Spleen (tissue), 7 donors: ENCODE results near the gene FAM20C.

Source experiments
- CTCF ChIP-seq, 11 experiments: fragments of 200-600 bp in 7 of 11; fragments of 450-650 bp in 4 of 11; sonication (generic) in 4 of 11; IDR thresholded peaks in 8 of 11; conservative IDR thresholded peaks in 3 of 11; 1 replicate in 7 of 11; 2 replicates in 4 of 11; pipeline versions ENCODE4 v1.4.0 to v1.8.0; 2016 to 2021; ENCODE audit warnings: antibody characterized with exemption in 11 of 11, inconsistent platforms in 4 of 11, mild to moderate bottlenecking in 1 of 11
- POLR2A ChIP-seq, 3 donors: fragments of 450-650 bp; IDR thresholded peaks; one replicate each; pipeline ENCODE4 v1.5.1; 2017; ENCODE audit warnings: antibody characterized with exemption in 3 of 3, mild to moderate bottlenecking in 1 of 3
- donor health status: DM: no; HTN: no; CAD: no; lungs with moderate emphysema.
- donor health status: DM: no; HTN: no; CAD: no.
- donor health status: DM: no; HTN: no; CAD: no.

GRCh38 chr7:297611-298374 is 105.4 kb downstream of the FAM20C start:
- no peak for TF ChIP-seq CTCF (IDR thresholded peaks at IDR 0.05 in 8 of 11, conservative IDR thresholded peaks at IDR 0.05 in 3 of 11)
- TF ChIP-seq POLR2A (IDR thresholded peaks at IDR 0.05) = no peak
